SK-MEL-5 (cell line): ENCODE data around the gene DGKD. TPM values are rescaled to one million over a fixed set of nuclear protein-coding genes. Genes with fewer than 3 reads are reported as not detected.

Experiments
- DNase-seq: peaks from one replicate; pipeline ENCODE4 v3.0.0-alpha.2; 2016; ENCODE audit warnings: low read depth, low spot score
- in situ Hi-C: cut with HindIII; loops from 2 replicates; pipeline ENCODE4 v1.10.0; 2016; ENCODE audit warnings: low sequenced_read_pairs, high pct_unique_total_duplicates, low pct_unique_long_range_greater_than_20kb
- total RNA-seq: library from RNA; depleted of rRNA; stranded (reverse); fragments of >200 nt; shearing (Covaris generic); gene quantifications from 2 replicates; pipeline ENCODE4 v1.2.3, GENCODE V29; 2014

DGKD gene
- total RNA-seq, 1 experiment from 2014 or later: 7.4 TPM

GRCh38 chr2:233429175-233429897 is 75.0 kb downstream of the DGKD start:
- in situ Hi-C loops: no loop called here

GRCh38 chr2:233430081-233430480 is 75.8 kb downstream of the DGKD start:
- DNase-seq: no peak
- in situ Hi-C loops: no loop called here

More at GRCh38 chr2:233429175-233429897, 75.0 kb downstream of the DGKD start:
- no peak for DNase-seq

GRCh38 chr2:233430651-233431050 is 76.4 kb downstream of the DGKD start:
- no peak for DNase-seq
- in situ Hi-C loops: no loop called here

- in situ Hi-C loops: no loop called here
- no peak for DNase-seq
These were observed 78.7 kb downstream of the DGKD start for GRCh38 chr2:233433029-233433428.

GRCh38 chr2:233433794-233434193 is 79.5 kb downstream of the DGKD start:
- in situ Hi-C loops: no loop called here
- DNase-seq: no peak

GRCh38 chr2:233434666-233435330 is 80.5 kb downstream of the DGKD start:
- DNase-seq: no peak
- in situ Hi-C loops: no loop called here

GRCh38 chr2:233435436-233436190 is 81.3 kb downstream of the DGKD start:
- in situ Hi-C loops: no loop called here
- no peak for DNase-seq

GRCh38 chr2:233436191-233436581 is 81.9 kb downstream of the DGKD start:
- in situ Hi-C loops: no loop called here
- DNase-seq: no peak

GRCh38 chr2:233436691-233437438 is 82.6 kb downstream of the DGKD start:
- in situ Hi-C loops: no loop called here
- DNase-seq: no peak

- DNase-seq: no peak
- in situ Hi-C loops: no loop called here
These were observed 83.2 kb downstream of the DGKD start for GRCh38 chr2:233437439-233437955.

GRCh38 chr2:233438573-233439147 is 84.4 kb downstream of the DGKD start:
- in situ Hi-C loops: no loop called here
- no peak for DNase-seq

- in situ Hi-C loops: no loop called here
- DNase-seq: no peak
These were observed 84.9 kb downstream of the DGKD start for GRCh38 chr2:233439191-233439590.

GRCh38 chr2:233440314-233440713 is 86.0 kb downstream of the DGKD start:
- in situ Hi-C loops: no loop called here
- DNase-seq: no peak

- in situ Hi-C loops: no loop called here
- no peak for DNase-seq
These were observed 86.4 kb downstream of the DGKD start for GRCh38 chr2:233440714-233441113.

- in situ Hi-C loops: no loop called here
- DNase-seq: no peak
These were observed 87.1 kb downstream of the DGKD start for GRCh38 chr2:233441161-233442027.

- in situ Hi-C loops: no loop called here
- no peak for DNase-seq
These were observed 87.7 kb downstream of the DGKD start for GRCh38 chr2:233442028-233442310.
